Measurements from ENCODE around the gene DDX47.

DDX47 gene

DNA sequence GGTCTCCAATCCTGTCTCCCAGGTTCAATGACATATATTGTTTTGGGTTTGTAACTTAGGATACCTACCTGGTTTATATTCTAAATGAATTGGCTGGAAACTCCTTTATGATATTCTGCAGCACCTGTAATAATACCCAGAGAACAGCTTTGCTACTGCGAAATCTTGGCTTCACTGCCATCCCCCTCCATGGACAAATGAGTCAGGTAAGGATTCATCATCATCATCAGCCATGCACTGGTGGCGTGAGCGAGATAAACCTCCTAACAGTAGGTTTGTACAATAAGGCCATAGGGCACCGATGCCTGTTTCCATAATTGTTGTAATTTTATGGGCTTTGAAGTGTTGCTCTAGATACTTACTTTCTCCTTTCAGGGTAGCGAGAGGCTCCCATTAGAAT lies 10.7 kb downstream of the DDX47 start:
- 0 out of 2 replicates have a peak, but pooled peaks cover 3% of the 10 kb centered on the region for H3K36me3 ChIP-seq (ENCODE audit: low read length)
- no peaks in the 10 kb centered on the region for H3F3A ChIP-seq (ENCODE audit: insufficient read depth)
- no peaks in the 10 kb centered on the region for H3K27me3 ChIP-seq (ENCODE audit: low read length)
- peaks cover 8% of the 10 kb centered on the region; the same call in 1 of the 2 replicates for H3K79me2 ChIP-seq (ENCODE audit: insufficient read depth, low read length)
- H3K4me3 ChIP-seq (ENCODE audit: insufficient read depth, low read length, poor library complexity, severe bottlenecking): no peak overlapping the region
- TF ChIP-seq, protein P1, sequence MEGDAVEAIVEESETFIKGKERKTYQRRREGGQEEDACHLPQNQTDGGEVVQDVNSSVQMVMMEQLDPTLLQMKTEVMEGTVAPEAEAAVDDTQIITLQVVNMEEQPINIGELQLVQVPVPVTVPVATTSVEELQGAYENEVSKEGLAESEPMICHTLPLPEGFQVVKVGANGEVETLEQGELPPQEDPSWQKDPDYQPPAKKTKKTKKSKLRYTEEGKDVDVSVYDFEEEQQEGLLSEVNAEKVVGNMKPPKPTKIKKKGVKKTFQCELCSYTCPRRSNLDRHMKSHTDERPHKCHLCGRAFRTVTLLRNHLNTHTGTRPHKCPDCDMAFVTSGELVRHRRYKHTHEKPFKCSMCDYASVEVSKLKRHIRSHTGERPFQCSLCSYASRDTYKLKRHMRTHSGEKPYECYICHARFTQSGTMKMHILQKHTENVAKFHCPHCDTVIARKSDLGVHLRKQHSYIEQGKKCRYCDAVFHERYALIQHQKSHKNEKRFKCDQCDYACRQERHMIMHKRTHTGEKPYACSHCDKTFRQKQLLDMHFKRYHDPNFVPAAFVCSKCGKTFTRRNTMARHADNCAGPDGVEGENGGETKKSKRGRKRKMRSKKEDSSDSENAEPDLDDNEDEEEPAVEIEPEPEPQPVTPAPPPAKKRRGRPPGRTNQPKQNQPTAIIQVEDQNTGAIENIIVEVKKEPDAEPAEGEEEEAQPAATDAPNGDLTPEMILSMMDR (IDR thresholded peaks at IDR 0.05; ENCODE audit: insufficient read depth, low read length, poor library complexity, severe bottlenecking): no peak
- no peak for TF ChIP-seq EZH2phosphoT487 (conservative IDR thresholded peaks at IDR 0.05; ENCODE audit: low read length)
- no peak overlapping the region for H3K9ac ChIP-seq (ENCODE audit: low read length)
- H3K9me3 ChIP-seq (ENCODE audit: insufficient read depth, low read length): no peaks in the 10 kb centered on the region
- H3K4me2 ChIP-seq (ENCODE audit: low read depth, low read length, poor library complexity, severe bottlenecking): no peak overlapping the region
- H3K9me2 ChIP-seq (replicated peaks; ENCODE audit: insufficient read depth, low read length): no peaks in the 10 kb centered on the region
- no peak overlapping the region for H2AFZ ChIP-seq (ENCODE audit: low read depth, low read length, severe bottlenecking)
- H3K27ac ChIP-seq (ENCODE audit: low read depth, low read length): no peak overlapping the region
- H4K20me1 ChIP-seq (ENCODE audit: low read depth, low read length): no peaks in the 10 kb centered on the region

DNA sequence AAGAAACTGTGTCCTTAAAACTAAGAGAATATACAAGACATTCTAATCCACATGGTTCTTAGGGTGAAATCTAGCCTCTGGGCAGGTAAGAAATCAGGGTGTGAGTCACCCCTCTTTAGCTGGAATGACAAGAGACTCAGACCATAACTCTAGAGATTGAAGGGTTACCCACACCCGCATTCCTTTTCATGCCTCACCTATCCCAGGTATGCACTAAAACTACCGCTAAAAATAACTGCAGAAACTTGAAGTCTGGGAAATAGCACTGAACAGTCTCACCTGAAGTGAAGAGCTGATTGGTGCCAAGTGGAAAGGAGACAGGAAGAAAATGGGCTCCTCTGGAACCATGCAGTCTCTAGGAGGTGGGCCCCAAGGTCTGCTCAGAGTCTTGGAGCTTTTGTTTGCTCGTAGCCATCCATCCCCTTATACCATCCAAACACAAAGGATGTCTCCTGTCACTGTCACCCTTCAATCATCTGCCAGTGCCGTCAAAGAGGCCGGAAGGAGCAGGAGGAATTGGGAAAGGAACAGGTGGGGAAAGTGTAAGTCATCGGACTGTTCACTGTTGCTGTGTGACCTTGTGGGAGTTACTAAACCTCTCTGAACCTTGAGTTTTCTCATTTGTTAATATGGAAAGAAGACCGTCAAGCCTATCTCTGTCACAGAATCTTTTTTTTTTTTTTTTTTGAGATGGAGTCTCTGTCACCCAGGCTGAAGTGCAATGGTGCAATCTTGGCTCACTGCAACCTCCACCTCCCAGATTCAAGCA lies 22.4 kb downstream of the DDX47 start:
- no peaks in the 10 kb centered on the region for H3K36me3 ChIP-seq (ENCODE audit: low read length)
- H3K4me2 ChIP-seq (ENCODE audit: low read depth, low read length, poor library complexity, severe bottlenecking): no peak overlapping the region
- no peak overlapping the region for H3K9ac ChIP-seq (ENCODE audit: low read length)

DNA sequence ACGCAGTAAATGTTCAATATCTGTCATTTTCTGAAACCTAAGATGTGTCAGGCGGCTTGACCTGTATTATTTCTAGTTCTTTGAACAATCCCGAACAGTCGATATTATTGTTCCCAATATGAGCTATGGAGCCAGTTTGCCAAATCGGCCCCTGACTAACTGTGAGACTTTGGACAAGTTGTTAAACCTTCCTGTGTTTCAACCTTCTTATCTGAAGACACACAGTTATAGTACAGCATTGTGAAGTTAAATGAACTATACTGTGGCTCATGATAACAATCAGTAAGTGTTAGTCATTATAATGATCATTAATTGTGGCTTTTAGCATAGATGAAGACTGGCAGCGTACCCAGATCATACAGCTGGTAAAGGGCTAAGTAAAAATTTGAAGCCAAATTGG lies 23.4 kb downstream of the DDX47 start:
- Histone ChIP-seq H2AFZ (ENCODE audit: low read depth, low read length, severe bottlenecking) (no peak overlapping the region), H3K4me3 (ENCODE audit: insufficient read depth, low read length, poor library complexity, severe bottlenecking) (no peak overlapping the region), H3K9ac (ENCODE audit: low read length) (no peak overlapping the region), H4K20me1 (ENCODE audit: low read depth, low read length) (no peaks in the 10 kb centered on the region), H3K4me2 (ENCODE audit: low read depth, low read length, poor library complexity, severe bottlenecking) (no peak overlapping the region), H3F3A (ENCODE audit: insufficient read depth) (no peaks in the 10 kb centered on the region), H3K79me2 (ENCODE audit: insufficient read depth, low read length) (no peaks in the 10 kb centered on the region), H3K9me2 (replicated peaks; ENCODE audit: insufficient read depth, low read length) (no peaks in the 10 kb centered on the region), H3K36me3 (ENCODE audit: low read length) (no peaks in the 10 kb centered on the region), H3K27me3 (ENCODE audit: low read length) (no peaks in the 10 kb centered on the region), H3K9me3 (ENCODE audit: insufficient read depth, low read length) (no peaks in the 10 kb centered on the region), H3K27ac (ENCODE audit: low read depth, low read length) (no peak overlapping the region)
- TF ChIP-seq, protein P1 (IDR thresholded peaks at IDR 0.05; ENCODE audit: insufficient read depth, low read length, poor library complexity, severe bottlenecking): no peak
- TF ChIP-seq EZH2phosphoT487 (conservative IDR thresholded peaks at IDR 0.05; ENCODE audit: low read length): no peak

More for the DNA sequence above, 22.4 kb downstream of the DDX47 start:
- no peak for TF ChIP-seq EZH2phosphoT487 (conservative IDR thresholded peaks at IDR 0.05; ENCODE audit: low read length)
- TF ChIP-seq, protein P1 (IDR thresholded peaks at IDR 0.05; ENCODE audit: insufficient read depth, low read length, poor library complexity, severe bottlenecking): no peak
- Histone ChIP-seq H3K9me3 (ENCODE audit: insufficient read depth, low read length) (no peaks in the 10 kb centered on the region), H3K79me2 (ENCODE audit: insufficient read depth, low read length) (no peaks in the 10 kb centered on the region), H4K20me1 (ENCODE audit: low read depth, low read length) (no peaks in the 10 kb centered on the region), H3K27ac (ENCODE audit: low read depth, low read length) (no peak overlapping the region), H3F3A (ENCODE audit: insufficient read depth) (no peaks in the 10 kb centered on the region), H3K27me3 (ENCODE audit: low read length) (no peaks in the 10 kb centered on the region), H2AFZ (ENCODE audit: low read depth, low read length, severe bottlenecking) (no peak overlapping the region), H3K9me2 (replicated peaks; ENCODE audit: insufficient read depth, low read length) (no peaks in the 10 kb centered on the region), H3K4me3 (ENCODE audit: insufficient read depth, low read length, poor library complexity, severe bottlenecking) (no peak overlapping the region)

Measured in SU-DHL-6 (cell line).